HG03025 (cell line): ENCODE measurements around the gene MED17.
"Not testable (repeated sequence)": the region's sequence is repeated elsewhere in the genome, so short reads cannot be mapped to it uniquely, and the experiment has no call there.

Experiments used
- ATAC-seq: cut with Tn5 transposase; IDR thresholded peaks from one replicate; pipeline ENCODE4 v1.9.1; 2021; ENCODE audit warnings: mild to moderate bottlenecking, moderate library complexity; ENCODE audit not compliant: unreplicated experiment, low FRiP score

The MED17 gene

GRCh38 chr11:93784145-93784934 lies at the start of gene MED17:
Gene MED17 (plus strand): TSS chr11:93784282. CDS start chr11:93784514, 232 bp downstream.
- ATAC-seq: peak; percentile 98

- no peak for ATAC-seq
Measured at GRCh38 chr11:93734427-93735222, 49.5 kb upstream of the MED17 start.

DNA sequence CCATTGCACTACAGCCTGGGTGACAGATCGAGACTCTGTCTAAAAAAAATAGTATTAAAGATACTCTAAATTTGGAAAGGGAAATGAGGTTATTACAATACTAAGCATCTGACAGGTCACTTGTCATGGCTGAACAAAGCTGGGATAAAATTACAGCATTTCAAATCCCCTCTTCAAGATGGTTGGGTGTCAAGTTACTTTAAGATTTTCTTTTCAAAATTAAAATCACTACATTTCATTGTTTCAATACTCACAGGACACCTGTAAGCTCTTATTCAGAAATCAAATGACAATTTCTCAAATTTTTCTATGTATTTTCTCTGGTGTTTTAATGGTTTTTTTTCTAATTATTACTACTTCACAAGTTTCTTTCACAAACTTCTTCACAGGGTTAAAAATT lies 48.5 kb upstream of the MED17 start:
- no peak for ATAC-seq

DNA sequence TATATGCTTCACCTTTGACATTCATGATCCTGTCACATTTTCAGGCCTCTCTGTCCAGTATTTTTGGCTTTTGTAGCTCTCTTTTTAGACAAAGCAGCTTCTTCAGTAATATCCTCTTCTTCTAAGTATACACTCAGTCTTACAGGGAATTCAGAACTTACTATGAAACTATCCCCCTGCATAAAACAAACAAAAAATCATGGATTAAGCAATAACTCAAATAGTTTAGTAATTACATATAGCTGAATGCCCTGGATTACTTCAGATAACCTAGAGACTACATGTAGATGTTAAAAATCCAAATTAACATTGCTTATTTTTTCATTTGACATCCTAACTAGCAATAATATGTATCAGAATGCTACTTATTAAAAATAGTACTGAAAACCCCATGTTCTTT lies 48.0 kb upstream of the MED17 start:
- ATAC-seq: no peak

DNA sequence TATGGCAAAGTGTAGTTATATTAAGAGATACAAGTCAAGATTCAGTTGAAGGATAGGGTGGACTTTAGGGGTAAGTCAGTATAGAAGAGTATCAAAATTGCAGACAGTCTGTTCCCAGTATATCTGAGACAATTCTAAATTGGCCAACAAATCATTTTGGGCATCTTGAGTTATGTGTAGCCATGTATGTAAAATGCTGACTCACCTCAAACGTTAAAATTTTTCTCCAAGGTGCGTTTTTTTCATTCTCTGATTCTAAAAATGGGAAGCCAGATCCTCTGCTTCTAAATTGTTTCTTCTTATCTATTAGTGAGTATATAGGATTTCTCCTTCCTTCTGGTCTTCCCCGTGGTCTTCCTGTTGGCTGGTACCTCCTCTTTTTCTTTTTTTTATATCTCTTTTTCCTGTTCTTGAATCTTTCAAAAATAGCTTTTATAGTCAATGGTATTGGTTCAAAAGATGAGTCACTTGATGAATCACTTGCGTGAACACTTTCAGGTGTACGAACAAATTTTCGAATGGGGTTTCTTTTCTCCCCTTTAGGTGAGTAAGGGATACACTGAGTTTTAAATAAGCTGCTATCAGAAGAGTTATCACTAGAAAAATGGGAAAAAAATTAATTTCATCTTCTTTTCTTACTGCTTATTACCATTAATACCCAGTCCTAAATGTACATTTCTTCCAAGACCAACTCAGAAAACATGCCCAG lies 46.0 kb upstream of the MED17 start:
- no peak for ATAC-seq

DNA sequence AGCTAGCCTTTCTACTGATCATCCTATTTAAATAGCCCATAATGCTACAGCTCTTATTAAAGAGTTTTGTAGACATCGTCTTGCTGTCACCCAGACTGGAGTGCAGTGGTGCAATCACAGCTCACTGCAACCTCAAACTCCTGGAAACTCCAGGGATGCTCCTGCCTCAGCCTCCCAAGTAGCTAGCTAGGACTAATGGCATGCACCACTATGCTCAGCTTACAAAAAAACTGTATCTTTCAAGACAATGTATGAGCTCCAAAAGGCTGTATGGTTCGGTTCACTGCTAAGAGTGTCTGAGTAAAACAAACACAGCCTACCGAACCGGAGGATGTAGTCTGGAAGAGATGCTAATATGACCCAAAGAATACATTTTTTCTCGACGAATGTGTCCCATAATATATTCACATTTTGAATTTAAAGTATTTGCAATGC lies 45.4 kb upstream of the MED17 start:
- no peak for ATAC-seq

- no peak for ATAC-seq
Measured at GRCh38 chr11:93740031-93740729, 43.9 kb upstream of the MED17 start.

DNA sequence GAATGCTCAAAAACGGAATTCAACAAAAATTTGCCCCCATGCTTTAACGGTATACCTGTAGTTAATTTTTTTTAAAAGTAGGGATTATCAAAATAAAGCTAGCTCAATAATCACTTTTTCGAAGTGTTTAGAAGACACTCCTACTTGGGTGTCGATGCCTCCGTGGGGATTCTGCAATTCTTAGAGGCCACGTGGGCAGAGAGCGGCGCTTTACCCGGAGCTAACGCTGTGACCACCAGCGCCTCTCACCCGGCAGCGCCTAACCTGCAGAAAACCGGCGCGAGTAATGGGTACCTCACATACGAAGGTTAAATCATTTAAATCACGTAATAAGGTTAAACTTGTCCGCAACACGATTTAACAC lies 43.4 kb upstream of the MED17 start:
- peak; percentile 34 for ATAC-seq

GRCh38 chr11:93741094-93741881 lies 42.8 kb upstream of the MED17 start, which contains the start of the genes C11orf54 and TAF1D:
Gene C11orf54 (plus strand): TSS chr11:93741672. CDS start chr11:93747394, 5,722 bp downstream.
Gene TAF1D (minus strand): TSS chr11:93741495. CDS start chr11:93739304, 2,191 bp downstream.
- ATAC-seq: peak; percentile 88

- peak; percentile 12 for ATAC-seq
Measured at GRCh38 chr11:93741882-93742226, 42.2 kb upstream of the MED17 start.

DNA sequence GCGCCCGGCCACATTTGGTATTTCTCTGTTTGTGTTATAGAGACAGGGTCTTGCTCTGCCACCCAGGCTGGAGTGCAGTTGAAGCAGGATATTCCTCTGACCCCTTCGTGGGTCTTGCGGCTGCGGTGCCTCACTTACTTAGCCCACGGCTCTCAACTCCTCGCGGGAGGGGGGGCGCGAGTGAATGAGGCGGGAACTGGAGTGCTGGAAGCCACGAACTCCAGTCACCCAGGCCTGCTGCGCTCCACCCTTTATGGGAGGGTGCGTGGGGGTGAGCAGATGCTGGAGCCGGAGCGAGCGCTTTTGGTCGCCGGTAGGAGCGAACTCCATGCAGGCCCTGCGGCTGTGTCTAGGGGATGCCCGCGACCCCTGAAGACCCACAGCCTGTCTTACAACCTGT lies 40.8 kb upstream of the MED17 start:
- ATAC-seq: no peak

DNA sequence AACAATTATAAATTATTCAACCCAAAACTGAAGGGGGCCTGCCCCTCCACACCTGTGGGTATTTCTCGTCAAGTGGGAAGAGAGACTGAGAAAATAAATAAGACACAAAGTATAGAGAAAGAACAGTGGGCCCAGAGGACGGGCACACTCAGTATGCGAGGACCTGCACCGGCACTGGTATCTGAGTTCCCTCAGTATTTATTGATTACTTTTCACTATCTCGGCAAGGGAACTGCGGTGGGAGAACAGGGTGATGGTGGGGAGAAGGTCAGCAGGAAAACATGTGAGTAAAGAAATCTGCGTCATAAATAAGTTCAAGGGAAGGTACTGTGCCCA lies 39.4 kb upstream of the MED17 start:
- ATAC-seq: no peak

DNA sequence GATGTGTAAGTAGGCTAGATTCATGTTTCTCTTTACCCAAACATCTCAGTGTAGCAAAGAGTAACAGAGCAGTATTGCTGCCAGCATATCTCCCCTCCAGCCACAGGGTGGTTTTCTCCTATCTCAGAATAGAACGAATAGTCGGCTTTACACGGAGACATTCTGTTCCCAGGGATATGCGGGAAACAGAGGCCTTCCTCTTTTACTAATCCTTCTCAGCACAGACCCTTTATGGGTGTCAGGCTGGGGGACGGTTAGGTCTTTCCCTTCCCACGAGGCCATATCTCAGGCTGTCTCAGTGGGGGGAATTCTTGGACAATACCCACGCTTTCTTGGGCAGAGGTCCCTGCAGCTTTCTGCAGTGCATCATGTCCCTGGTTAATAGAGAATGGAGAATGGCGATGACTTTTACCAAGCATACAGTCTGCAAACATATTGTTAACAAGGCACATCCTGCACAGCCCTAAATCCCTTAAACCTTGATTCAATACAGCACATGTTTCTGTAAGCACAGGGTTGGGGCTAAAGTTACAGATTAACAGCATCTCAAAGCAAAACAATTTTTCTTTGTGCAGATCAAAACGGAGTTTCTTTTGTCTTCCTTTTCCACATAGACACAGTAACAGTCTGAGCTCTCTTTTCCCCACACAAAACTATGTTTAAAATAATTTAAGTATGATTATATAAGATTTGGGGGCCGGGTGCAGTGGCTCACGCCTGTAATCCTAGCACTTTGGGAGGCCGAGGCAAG lies 38.9 kb upstream of the MED17 start:
- ATAC-seq: not testable (repeated sequence)

- no peak for ATAC-seq
Measured at GRCh38 chr11:93746101-93746500, 38.0 kb upstream of the MED17 start.

- ATAC-seq: no peak
Measured at GRCh38 chr11:93747122-93747521, 37.0 kb upstream of the MED17 start.

- ATAC-seq: no peak
Measured at GRCh38 chr11:93751001-93751400, 33.1 kb upstream of the MED17 start.

- no peak for ATAC-seq
Measured at GRCh38 chr11:93753241-93753640, 30.8 kb upstream of the MED17 start.

DNA sequence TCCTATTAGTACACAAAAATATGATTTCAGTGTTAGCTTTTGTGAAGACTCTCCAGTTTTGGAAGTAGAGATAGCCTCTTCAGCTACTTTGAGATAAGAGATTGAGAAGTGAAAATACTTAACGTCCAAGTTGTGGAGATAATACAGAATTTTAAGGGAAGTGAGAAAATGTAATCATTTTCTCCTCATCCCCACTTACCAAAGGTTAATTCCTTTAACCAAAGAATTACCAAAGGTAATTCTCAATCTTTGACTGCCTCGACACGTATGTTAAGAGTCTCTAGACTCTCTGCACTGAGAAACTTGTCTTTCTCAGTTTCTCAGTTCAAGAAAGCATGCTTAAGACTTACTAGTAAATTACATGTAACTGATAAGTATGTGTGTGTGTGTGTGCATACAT lies 27.3 kb upstream of the MED17 start:
- no peak for ATAC-seq

GRCh38 chr11:93757301-93757700 lies 26.8 kb upstream of the MED17 start:
- ATAC-seq: no peak
